HG03039 (cell line): Measurements from ENCODE around the gene PEMT.

Experiments
- ATAC-seq: cut with Tn5 transposase; IDR thresholded peaks from one replicate; pipeline ENCODE4 v1.9.1; 2021; ENCODE audit warnings: mild to moderate bottlenecking, moderate library complexity; ENCODE audit not compliant: unreplicated experiment

The PEMT gene

GRCh38 chr17:17570798-17571716 lies 20.5 kb downstream of the PEMT start:
- no peak for ATAC-seq

- ATAC-seq: no peak
Observed at GRCh38 chr17:17570140-17570797, 21.2 kb downstream of the PEMT start.

GRCh38 chr17:17569691-17570090 lies 21.8 kb downstream of the PEMT start:
- ATAC-seq: no peak

- ATAC-seq: no peak
Observed at GRCh38 chr17:17568772-17569195, 22.7 kb downstream of the PEMT start.

GRCh38 chr17:17567631-17568030 lies 23.9 kb downstream of the PEMT start:
- no peak for ATAC-seq

- ATAC-seq: no peak
Observed at GRCh38 chr17:17566896-17567513, 24.5 kb downstream of the PEMT start.

GRCh38 chr17:17565471-17566339 lies 25.8 kb downstream of the PEMT start:
- no peak for ATAC-seq

- no peak for ATAC-seq
Observed at GRCh38 chr17:17564896-17565295, 26.6 kb downstream of the PEMT start.

- no peak for ATAC-seq
Observed at GRCh38 chr17:17564323-17564722, 27.2 kb downstream of the PEMT start.

- ATAC-seq: no peak
Observed at GRCh38 chr17:17563530-17563929, 28.0 kb downstream of the PEMT start.

GRCh38 chr17:17562146-17562511 lies 29.4 kb downstream of the PEMT start:
- ATAC-seq: no peak

GRCh38 chr17:17561408-17562145 lies 29.9 kb downstream of the PEMT start:
- no peak for ATAC-seq

- no peak for ATAC-seq
Observed at GRCh38 chr17:17560975-17561374, 30.5 kb downstream of the PEMT start.

- no peak for ATAC-seq
Observed at GRCh38 chr17:17560167-17560566, 31.3 kb downstream of the PEMT start.

- no peak for ATAC-seq
Observed at GRCh38 chr17:17559164-17559563, 32.3 kb downstream of the PEMT start.

- no peak for ATAC-seq
Observed at GRCh38 chr17:17558431-17558830, 33.1 kb downstream of the PEMT start.

- ATAC-seq: no peak
Observed at GRCh38 chr17:17557796-17558195, 33.7 kb downstream of the PEMT start.

- ATAC-seq: no peak
Observed at GRCh38 chr17:17556671-17557070, 34.8 kb downstream of the PEMT start.

- ATAC-seq: no peak
Observed at GRCh38 chr17:17555906-17556305, 35.6 kb downstream of the PEMT start.

- ATAC-seq: no peak
Observed at GRCh38 chr17:17555151-17555550, 36.4 kb downstream of the PEMT start.
